H1 (cell line): ENCODE results near the gene XRN2. TPM values are rescaled to one million over a fixed set of nuclear protein-coding genes. Genes with fewer than 3 reads are reported as not detected.

ENCODE experiments used
- CEBPB ChIP-seq: IDR thresholded peaks from 2 replicates; pipeline ENCODE4 v1.6.1; 2012; ENCODE audit warnings: low read depth, low read length
- CREB1 ChIP-seq: IDR thresholded peaks from 2 replicates; pipeline ENCODE4 v1.6.1; 2012; ENCODE audit warnings: inconsistent platforms
- MAFK ChIP-seq: IDR thresholded peaks from 2 replicates; pipeline ENCODE4 v1.6.1; 2012; ENCODE audit warnings: low read depth, mild to moderate bottlenecking, improper control_type of control experiment, low read length
- RNF2 ChIP-seq: fragments of 200-900, 300-1000 bp; sonication (generic); IDR thresholded peaks from 2 replicates; pipeline ENCODE4 v1.7.1; 2016; ENCODE audit warnings: borderline replicate concordance, low read depth, mild to moderate bottlenecking, antibody characterized with exemption, low read length; ENCODE audit not compliant: poor library complexity, severe bottlenecking; ENCODE audit errors: missing control alignments
- TAF1 ChIP-seq: IDR thresholded peaks from 2 replicates; pipeline ENCODE4 v1.6.1; 2011; ENCODE audit warnings: mild to moderate bottlenecking, low read depth, low read length
- TBP ChIP-seq: IDR thresholded peaks from 2 replicates; pipeline ENCODE4 v1.6.1; 2011; ENCODE audit warnings: low read depth, low read length, improper control_type of control experiment
- polyA plus RNA-seq, 7 experiments: library from polyadenylated mRNA; depleted of rRNA in 3 of 7; stranded (reverse) in 5 of 7; unstranded in 2 of 7; fragments of >200 nt in 5 of 7; fragments of 200-250 nt in 2 of 7; gene quantifications; 1 replicate in 5 of 7; 2 replicates in 1 of 7; 4 replicates in 1 of 7; pipeline versions ENCODE4 v1.2.1 to v1.2.3, GENCODE V29; 2011 to 2013; ENCODE audit warnings: missing spikeins in 2 of 7, mixed read lengths in 2 of 7
- total RNA-seq: library from RNA; stranded (reverse); fragmentation: NEBNext Ultra II Directional; extraction: Animal tissue kit (Norgen Biotek cat#: 25700); gene quantifications from 2 replicates; pipeline ENCODE4 v1.2.1, GENCODE V29; 2021

XRN2 gene
- total and polyA plus RNA-seq, 2 of the 8 experiments (the other 6 are each of a cell fraction or from before 2014, with no cell fraction given): 60.3 to 139 TPM

DNA sequence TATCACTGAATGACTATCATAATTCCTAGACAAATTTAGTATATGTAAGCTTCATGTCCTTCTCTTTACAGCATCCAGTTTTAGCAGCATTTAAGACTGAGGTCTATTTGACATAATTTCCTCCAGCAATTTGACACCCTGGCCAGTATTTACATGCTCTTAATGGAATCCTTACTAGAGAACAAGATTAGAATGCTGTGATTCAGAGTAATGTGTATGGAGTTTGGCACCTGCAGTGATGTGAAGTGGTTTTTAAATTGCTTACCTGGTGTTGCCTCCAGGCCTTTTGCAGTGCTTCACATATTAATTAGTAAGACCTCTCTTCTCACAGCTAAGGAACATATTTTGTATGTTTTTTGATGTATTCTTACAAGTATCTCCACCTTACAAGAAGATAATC, 84.4 kb downstream of the XRN2 start (continued):
- TF ChIP-seq TAF1 (no peak), CEBPB (no peak), TBP (no peak), MAFK (no peak), RNF2 (no peak), CREB1 (no peak)
